GM18520 (cell line): ENCODE data around the gene DDX52.
A peak's percentile ranks its signal among the peaks of the same experiment; 100 is the strongest.
"Not testable (repeated sequence)": the region's sequence is repeated elsewhere in the genome, so short reads cannot be mapped to it uniquely, and the experiment has no call there.

Source experiments
- ATAC-seq: cut with Tn5 transposase; IDR thresholded peaks from one replicate; pipeline ENCODE4 v1.9.1; 2021; ENCODE audit not compliant: unreplicated experiment

The DDX52 gene

GRCh38 chr17:37651849-37652248 is 8.6 kb upstream of the DDX52 start:
- no peak for ATAC-seq

- ATAC-seq, result no peak
These were observed 7.3 kb upstream of the DDX52 start for GRCh38 chr17:37650419-37651003.

GRCh38 chr17:37648555-37648954 is 5.3 kb upstream of the DDX52 start:
- no peak for ATAC-seq

GRCh38 chr17:37647856-37648255 is 4.6 kb upstream of the DDX52 start:
- ATAC-seq, result no peak

GRCh38 chr17:37643869-37644268 is 623 bp upstream of the DDX52 start:
- no peak for ATAC-seq

- no peak for ATAC-seq
These were observed 565 bp downstream of the DDX52 start for GRCh38 chr17:37642681-37643080.

- no peak for ATAC-seq
These were observed 3.2 kb downstream of the DDX52 start for GRCh38 chr17:37640015-37640414.

- no peak for ATAC-seq
These were observed 5.3 kb downstream of the DDX52 start for GRCh38 chr17:37637956-37638355.

GRCh38 chr17:37616430-37616829 is 26.8 kb downstream of the DDX52 start:
- ATAC-seq, result not testable (repeated sequence)

GRCh38 chr17:37614823-37615222 is 28.4 kb downstream of the DDX52 start:
- ATAC-seq, result no peak

- no peak for ATAC-seq
These were observed 28.9 kb downstream of the DDX52 start for GRCh38 chr17:37614391-37614790.

GRCh38 chr17:37610971-37611370 is 32.3 kb downstream of the DDX52 start:
- ATAC-seq, result no peak

GRCh38 chr17:37610041-37610420 is 33.2 kb downstream of the DDX52 start:
- not testable (repeated sequence) for ATAC-seq

GRCh38 chr17:37609170-37610040 is 33.8 kb downstream of the DDX52 start, which contains the start of gene SYNRG:
Gene SYNRG, minus strand, starts transcription at chr17:37609418. Its CDS starts 63 bp downstream, at chr17:37609355.
- peak; percentile 72 for ATAC-seq

- no peak for ATAC-seq
These were observed 34.7 kb downstream of the DDX52 start for GRCh38 chr17:37608351-37609169.

- ATAC-seq, result no peak
These were observed 35.5 kb downstream of the DDX52 start for GRCh38 chr17:37607637-37608331.

- no peak for ATAC-seq
These were observed 37.3 kb downstream of the DDX52 start for GRCh38 chr17:37605813-37606505.

- no peak for ATAC-seq
These were observed 38.2 kb downstream of the DDX52 start for GRCh38 chr17:37605081-37605480.

GRCh38 chr17:37604556-37604955 is 38.7 kb downstream of the DDX52 start:
- ATAC-seq, result no peak

- no peak for ATAC-seq
These were observed 45.1 kb downstream of the DDX52 start for GRCh38 chr17:37598145-37598544.
